GM18508 (cell line): ENCODE measurements around the gene TULP4.
"Not testable (repeated sequence)": the region's sequence is repeated elsewhere in the genome, so short reads cannot be mapped to it uniquely, and the experiment has no call there.

ENCODE experiments used
- ATAC-seq: cut with Tn5 transposase; IDR thresholded peaks from one replicate; pipeline ENCODE4 v1.9.1; 2021; ENCODE audit warnings: moderate number of reproducible peaks; ENCODE audit not compliant: insufficient read depth, unreplicated experiment

The TULP4 gene

DNA sequence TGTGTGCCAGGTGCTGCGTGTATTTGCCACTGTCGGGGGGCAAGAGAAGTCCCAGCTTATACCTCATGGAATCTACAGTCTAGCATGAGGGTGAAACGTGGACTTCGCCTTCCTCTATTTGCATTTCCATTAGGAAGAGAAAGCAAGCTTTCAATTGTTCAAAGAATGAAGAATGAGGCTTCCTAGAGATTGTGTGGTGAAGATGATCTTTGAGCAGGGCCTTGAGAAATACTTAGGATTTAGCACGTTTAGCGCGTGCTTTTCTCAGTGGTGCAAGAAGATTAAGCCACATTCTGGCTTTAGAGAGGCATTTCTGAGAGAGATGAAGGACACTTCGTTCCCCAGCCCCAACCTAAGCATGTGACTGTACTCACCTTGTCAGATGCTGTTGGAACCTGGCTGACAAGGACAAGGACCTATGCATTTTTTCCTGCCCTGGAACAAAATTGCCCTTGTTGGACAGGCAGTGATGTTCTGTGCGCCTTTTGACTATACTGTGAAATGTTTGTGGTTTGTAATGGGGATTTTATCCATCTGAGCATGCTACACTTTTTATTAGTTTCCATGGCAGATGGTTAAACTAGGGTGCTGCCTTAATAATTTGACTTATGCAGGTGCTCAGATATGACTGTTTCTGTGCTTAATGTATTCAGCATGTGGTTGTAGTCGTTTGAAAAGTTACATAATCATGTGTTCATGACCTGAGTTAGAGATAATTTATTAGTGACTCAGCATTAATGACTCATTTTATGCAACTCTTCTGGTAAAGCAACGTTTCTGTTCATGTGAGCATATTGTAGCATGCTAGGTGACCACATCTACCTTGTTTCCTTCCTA, 10.7 kb downstream of the TULP4 start:
- ATAC-seq, result peak; percentile 49

- peak; percentile 16 for ATAC-seq
These were observed 11.3 kb downstream of the TULP4 start for GRCh38 chr6:158323561-158323958.

DNA sequence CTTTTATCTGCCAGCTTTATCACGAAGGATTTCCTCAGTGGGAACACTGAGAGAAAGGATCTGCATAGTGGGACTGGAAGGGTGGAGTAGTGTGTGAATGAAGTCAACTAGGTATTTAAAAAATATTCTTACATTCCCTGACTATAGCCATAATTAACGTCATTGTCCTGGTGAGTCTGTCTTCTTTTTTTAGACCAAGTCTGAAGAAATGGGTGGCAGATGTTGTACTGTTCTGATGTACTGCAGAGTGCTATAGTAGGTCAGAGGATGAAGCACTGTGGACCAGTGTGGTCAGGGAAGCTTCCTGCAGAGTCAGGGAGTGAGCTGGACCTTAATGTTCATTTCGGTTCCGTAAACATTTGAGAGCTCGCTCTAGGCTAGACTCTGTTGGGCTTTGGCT, 11.9 kb downstream of the TULP4 start:
- no peak for ATAC-seq

DNA sequence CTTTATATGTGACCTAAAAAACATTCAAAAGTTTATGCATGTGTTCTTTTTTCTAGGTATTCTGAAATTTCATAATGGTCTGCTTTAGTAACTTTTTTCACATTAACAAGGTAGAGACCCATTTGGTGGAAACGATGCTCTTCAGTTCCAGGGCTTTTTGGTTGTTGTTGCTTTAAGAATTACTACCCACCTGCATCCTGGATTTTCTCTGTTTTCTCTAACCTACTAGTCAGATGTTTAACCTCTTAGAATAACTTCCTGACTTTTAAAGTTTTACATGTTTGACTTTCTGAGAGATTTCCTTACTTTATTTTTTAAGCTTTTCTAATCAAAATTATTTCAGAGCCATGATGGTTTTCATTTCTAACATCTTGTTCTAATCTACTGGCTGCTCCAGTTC, 14.9 kb downstream of the TULP4 start:
- ATAC-seq, result no peak

DNA sequence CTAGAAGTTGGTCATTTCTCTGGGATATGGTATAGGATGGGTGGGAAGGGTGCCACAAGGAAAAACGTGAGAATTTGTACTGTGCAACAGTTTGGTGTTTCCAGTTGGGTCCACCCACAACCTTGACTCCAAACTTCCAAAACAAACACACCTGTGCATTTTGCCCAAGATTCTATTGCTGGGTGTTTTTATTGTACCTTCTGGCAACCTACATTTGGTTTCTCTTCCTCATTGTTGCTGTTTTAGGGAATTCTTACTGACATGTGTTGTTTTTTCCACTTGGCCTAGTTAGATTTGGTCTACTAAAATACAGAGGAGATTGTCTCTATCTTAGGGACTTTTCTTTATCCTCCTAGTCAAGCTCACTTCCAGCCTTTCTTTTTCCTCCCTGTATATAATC, 16.7 kb downstream of the TULP4 start:
- no peak for ATAC-seq

- ATAC-seq, result no peak
These were observed 17.3 kb downstream of the TULP4 start for GRCh38 chr6:158329531-158329930.

- ATAC-seq, result no peak
These were observed 17.8 kb downstream of the TULP4 start for GRCh38 chr6:158330016-158330415.

GRCh38 chr6:158332237-158332636, 20.0 kb downstream of the TULP4 start:
- ATAC-seq, result no peak

DNA sequence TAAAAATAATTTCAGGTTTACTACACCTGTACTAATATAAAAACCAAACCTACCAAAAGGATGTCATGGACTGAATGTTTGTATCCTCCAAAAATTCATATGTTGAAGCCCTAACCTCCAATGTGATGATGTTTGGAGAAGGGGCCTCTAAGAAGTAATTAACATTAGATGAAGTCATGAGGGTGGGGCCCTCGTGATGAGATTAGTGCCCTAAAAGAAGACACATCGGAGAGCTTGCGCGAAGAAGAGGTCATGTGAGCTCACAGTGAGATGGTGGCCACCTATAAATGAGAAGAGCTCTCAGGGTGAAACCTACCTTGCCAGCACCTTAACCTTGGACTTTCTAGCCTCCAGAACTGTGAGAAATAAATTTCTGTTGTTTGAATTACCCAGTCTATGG, 20.8 kb downstream of the TULP4 start:
- ATAC-seq, result no peak

DNA sequence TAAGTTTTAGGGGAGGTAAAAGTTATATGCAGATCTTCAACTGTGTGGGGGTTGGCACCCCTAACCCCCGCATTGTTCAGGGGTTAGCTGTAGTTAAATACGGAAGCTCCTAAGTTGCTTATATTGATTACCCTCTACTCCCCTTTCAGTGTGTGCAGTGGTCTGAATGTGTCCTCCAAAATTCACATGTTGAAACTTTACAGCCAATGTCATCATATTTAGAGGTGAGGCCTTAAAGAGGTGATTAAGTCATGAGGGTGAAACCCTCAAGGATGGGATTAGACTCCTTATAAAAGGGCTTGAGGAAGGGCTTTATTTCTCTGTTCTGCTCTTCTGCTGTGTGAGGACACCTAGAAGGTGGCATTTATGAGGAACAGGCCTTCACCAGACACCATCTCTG, 22.3 kb downstream of the TULP4 start:
- ATAC-seq, result no peak

DNA sequence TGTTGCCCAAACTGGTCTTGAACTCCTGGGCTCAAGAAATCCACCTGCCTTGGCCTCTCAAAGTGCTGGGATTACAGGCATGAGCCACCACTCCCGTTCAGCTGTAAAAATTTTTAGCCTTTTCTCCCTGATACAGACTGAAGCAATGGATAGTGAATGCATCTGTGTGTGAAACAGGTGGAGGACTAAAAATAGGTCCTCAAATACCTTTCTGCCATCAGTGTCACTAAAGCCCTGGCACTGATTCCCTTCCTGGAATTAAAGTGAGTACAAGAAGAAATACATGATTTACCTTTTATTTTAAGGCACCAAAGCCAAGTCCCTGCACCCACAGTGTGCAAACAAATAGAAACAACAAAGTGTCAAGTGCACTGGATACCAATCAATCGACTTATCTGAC, 25.1 kb downstream of the TULP4 start:
- ATAC-seq, result no peak

GRCh38 chr6:158338311-158339112, 26.2 kb downstream of the TULP4 start:
- no peak for ATAC-seq

DNA sequence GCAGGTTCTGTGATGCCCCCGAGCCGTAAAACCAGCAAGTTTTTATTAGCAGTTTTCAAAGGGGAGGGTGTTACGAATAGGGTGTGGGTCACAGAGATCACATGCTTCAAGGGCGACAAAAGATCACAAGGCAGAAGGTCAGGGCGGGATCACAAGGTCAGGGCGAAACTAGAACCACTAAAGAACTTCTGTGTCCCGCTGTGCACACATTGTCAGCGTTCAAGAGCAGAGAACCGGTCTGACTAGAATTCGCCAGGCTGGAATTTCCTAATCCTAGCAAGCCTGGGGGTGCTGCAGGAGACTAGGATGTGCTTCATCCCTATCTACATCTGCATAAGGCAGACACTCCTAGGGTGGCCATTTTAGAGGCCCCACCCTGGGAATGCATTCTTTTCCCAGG, 26.9 kb downstream of the TULP4 start:
- not testable (repeated sequence) for ATAC-seq

GRCh38 chr6:158340252-158340651, 28.0 kb downstream of the TULP4 start:
- ATAC-seq, result no peak

DNA sequence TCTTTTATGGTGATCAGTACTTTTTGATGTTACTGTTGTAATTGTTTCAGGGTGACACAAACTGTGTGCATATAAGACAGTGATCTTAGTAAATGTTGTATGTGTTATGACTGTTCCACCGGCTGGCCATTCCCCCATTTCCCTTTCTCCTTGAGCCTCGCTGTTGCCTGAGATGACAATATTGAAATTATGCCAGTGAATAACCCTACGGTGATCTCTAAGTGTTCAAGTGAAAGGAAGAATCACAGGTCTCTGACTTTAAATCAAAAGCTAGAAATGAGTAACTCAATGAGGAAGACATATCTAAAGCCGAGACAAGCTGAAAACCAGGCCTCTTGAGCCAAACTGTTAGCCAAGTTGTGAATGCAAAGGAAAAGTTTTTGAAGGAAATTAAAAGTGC, 32.3 kb downstream of the TULP4 start:
- ATAC-seq, result peak; percentile 68

DNA sequence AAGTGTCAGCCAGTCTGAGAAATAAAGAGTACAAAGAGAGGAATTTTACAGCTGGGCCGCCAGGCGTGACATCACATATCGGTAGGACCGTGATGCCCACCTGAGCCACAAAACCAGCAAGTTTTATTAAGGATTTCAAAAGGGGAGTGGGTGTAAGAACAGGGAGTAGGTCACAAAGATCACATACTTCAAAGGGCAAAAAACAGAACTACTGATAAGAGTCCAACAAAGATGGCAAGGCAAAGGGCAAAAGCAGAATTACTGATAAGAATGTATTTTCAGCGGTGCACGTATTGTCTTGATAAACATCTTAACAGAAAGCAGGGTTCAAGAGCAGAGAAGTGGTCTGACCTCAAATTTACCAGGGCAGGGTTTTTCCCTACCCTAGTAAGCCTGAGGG, 33.2 kb downstream of the TULP4 start:
- not testable (repeated sequence) for ATAC-seq

DNA sequence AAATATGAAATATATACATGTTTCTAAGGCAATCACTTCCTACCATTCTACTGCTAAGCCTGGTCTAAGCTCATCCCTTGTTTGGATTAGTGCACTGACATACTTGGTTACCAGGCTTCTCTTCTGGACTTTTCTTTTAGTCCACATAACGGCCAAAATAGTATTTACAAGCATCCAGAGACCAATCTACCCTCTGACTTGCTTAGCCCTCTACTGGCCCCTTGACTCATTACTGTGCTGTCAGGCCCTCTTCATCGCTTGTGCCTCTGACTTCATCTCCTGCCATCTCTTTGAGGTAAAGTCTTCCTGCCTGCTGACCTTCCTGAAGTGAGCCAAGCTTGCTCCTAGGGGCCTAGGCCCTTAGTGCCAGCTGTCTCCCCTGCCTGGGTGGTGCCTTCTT, 35.1 kb downstream of the TULP4 start:
- ATAC-seq, result no peak

DNA sequence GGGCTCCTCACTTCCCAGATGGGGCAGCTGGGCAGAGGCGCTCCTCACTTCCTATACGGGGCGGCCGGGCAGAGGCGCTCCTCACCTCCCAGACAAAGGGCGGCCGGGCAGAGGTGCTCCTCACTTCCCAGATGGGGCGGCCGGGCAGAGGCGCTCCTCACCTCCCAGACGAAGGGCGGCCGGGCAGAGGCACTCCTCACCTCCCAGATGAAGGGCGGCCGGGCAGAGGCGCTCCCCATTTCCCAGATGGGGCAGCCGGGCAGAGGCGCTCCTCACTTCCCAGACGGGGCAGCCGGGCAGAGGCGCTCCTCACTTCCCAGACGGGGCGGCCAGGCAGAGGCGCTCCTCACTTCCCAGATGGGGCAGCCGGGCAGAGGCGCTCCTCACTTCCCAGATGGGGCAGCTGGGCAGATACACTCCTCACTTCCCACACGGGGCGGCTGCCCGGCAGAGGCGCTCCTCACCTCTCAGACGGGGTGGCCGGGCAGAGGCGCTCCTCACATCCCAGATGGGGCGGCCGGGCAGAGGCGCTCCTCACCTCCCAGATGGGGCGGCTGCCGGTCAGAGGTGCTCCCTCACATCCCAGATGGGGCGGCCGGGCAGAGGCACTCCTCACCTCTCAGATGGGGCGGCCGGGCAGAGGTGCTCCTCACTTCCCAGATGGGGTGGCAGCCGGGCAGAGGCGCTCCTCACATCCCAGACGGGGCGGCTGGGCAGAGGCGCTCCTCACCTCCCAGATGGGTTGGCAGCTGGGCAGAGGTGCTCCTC, 36.7 kb downstream of the TULP4 start:
- not testable (repeated sequence) for ATAC-seq

DNA sequence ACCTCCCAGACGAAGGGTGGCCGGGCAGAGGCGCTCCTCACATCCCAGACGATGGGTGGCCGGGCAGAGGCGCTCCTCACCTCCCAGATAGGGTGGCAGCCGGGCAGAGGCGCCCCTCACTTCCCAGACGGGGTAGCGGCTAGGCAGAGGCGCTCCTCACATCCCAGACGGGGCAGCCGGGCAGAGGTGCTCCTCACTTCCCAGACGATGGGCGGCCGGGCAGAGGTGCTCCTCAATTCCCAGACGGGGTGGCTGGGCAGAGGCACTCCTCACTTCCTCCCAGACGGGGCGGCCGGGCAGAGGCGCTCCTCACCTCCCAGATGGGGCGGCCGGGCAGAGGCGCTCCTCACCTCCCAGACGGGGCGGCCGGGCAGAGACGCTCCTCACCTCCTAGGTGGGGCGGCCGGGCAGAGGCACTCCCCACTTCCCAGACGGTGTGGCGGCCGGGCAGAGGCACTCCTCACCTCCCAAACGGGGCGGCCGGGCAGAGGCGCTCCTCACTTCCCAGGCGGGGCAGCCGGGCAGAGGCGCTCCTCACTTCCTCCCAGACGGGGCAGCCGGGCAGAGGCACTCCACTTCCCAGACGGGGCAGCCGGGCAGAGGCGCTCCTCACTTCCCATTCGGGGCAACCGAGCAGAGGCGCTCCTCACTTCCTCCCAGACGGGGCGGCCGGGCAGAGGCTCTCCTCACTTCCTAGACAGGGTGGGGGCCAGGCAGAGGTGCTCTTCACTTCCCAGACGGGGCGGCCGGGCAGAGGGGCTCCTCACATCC, 37.4 kb downstream of the TULP4 start:
- ATAC-seq, result not testable (repeated sequence)

DNA sequence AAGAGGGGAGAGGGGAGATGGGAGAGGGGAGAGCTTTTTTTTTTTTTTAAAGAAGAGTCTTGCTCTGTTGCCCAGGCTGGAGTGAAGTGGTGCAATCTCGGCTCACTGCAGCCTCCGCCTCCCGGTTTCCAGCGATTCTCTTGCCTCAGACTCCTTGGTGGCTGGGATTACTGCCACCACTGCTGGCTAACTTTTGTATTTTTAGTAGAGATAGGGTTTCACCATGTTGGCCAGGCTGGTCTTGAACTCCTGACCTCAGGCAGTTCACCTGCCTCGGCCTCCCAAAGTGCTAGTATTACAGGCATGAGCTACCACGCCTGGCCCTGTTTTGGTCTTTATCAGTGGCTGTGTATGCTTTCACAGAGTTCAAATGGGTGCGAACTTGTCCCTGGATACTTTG, 38.5 kb downstream of the TULP4 start:
- not testable (repeated sequence) for ATAC-seq
